Endothelial cell (in vitro differentiated cells): ENCODE measurements around the gene TCEANC. TPM values are rescaled to one million over a fixed set of nuclear protein-coding genes. Genes with fewer than 3 reads are reported as not detected.

Experiments
- DNase-seq: peaks from one replicate; pipeline ENCODE4 v3.0.0; 2021; ENCODE audit warnings: low spot score
- H3K27ac Mint-ChIP-seq: one replicate; pipeline ENCODE4 v1.8.0; 2021; ENCODE audit warnings: mixed read lengths, inconsistent platforms; ENCODE audit not compliant: unreplicated experiment
- H3K27me3 Mint-ChIP-seq: one replicate; pipeline ENCODE4 v1.8.0; 2021; ENCODE audit warnings: mild to moderate bottlenecking, moderate library complexity, mixed read lengths, inconsistent platforms; ENCODE audit not compliant: unreplicated experiment
- H3K36me3 Mint-ChIP-seq: one replicate; pipeline ENCODE4 v1.8.0; 2021; ENCODE audit warnings: mild to moderate bottlenecking, low read depth, mixed read lengths, inconsistent platforms; ENCODE audit not compliant: unreplicated experiment
- H3K4me1 Mint-ChIP-seq: one replicate; pipeline ENCODE4 v1.8.0; 2021; ENCODE audit warnings: mild to moderate bottlenecking, mixed read lengths, inconsistent platforms; ENCODE audit not compliant: unreplicated experiment
- H3K4me3 Mint-ChIP-seq: one replicate; pipeline ENCODE4 v1.8.0; 2021; ENCODE audit warnings: mild to moderate bottlenecking, mixed read lengths, inconsistent platforms; ENCODE audit not compliant: unreplicated experiment
- H3K9me3 Mint-ChIP-seq: one replicate; pipeline ENCODE4 v1.8.0; 2021; ENCODE audit warnings: mixed read lengths, inconsistent platforms; ENCODE audit not compliant: unreplicated experiment
- CTCF ChIP-seq: fragments of 200-600 bp; sonication (generic); IDR thresholded peaks from one replicate; pipeline ENCODE4 v1.5.0; 2021; ENCODE audit warnings: antibody characterized with exemption; ENCODE audit not compliant: unreplicated experiment
- total RNA-seq: library from RNA; stranded (reverse); fragmentation: NEBNext Ultra II Directional; extraction: Animal tissue kit (Norgen Biotek cat#: 25700); gene quantifications from one replicate; pipeline ENCODE4 v1.2.1, GENCODE V29; 2021; ENCODE audit not compliant: unreplicated experiment

The TCEANC gene
- total RNA-seq, 1 donor from 2014 or later = 3.8 TPM

- no peaks in the 10 kb centered on the region for H3K36me3 Mint-ChIP-seq
- peaks cover 35% of the 10 kb centered on the region for H3K4me1 Mint-ChIP-seq
- H3K27ac Mint-ChIP-seq = no peak overlapping the region
- no peak for DNase-seq
- TF ChIP-seq CTCF = no peak
- peaks cover 3% of the 10 kb centered on the region for H3K27me3 Mint-ChIP-seq
- H3K4me3 Mint-ChIP-seq = no peak overlapping the region
- no peaks in the 10 kb centered on the region for H3K9me3 Mint-ChIP-seq
Measured at GRCh38 chrX:13694359-13694758, 41.4 kb downstream of the TCEANC start.

GRCh38 chrX:13694983-13695382 is 42.0 kb downstream of the TCEANC start:
- no peak for TF ChIP-seq CTCF
- H3K9me3 Mint-ChIP-seq = no peaks in the 10 kb centered on the region
- H3K27me3 Mint-ChIP-seq = peaks cover 3% of the 10 kb centered on the region
- H3K4me3 Mint-ChIP-seq = peak overlapping the region; percentile 22
- H3K36me3 Mint-ChIP-seq = no peaks in the 10 kb centered on the region
- peak overlapping the region; percentile 38 for H3K27ac Mint-ChIP-seq
- H3K4me1 Mint-ChIP-seq = peaks cover 37% of the 10 kb centered on the region
- DNase-seq = no peak

- peaks cover under 1% of the 10 kb centered on the region for H3K27me3 Mint-ChIP-seq
- no peak for TF ChIP-seq CTCF
- no peak for DNase-seq
- no peak overlapping the region for H3K4me3 Mint-ChIP-seq
- H3K9me3 Mint-ChIP-seq = no peaks in the 10 kb centered on the region
- no peaks in the 10 kb centered on the region for H3K36me3 Mint-ChIP-seq
- no peak overlapping the region for H3K27ac Mint-ChIP-seq
- peaks cover 31% of the 10 kb centered on the region for H3K4me1 Mint-ChIP-seq
Measured at GRCh38 chrX:13695601-13696115, 42.7 kb downstream of the TCEANC start.

GRCh38 chrX:13697455-13697854 is 44.5 kb downstream of the TCEANC start:
- peaks cover 29% of the 10 kb centered on the region for H3K4me1 Mint-ChIP-seq
- no peak for TF ChIP-seq CTCF
- no peak for DNase-seq
- H3K9me3 Mint-ChIP-seq = no peaks in the 10 kb centered on the region
- H3K36me3 Mint-ChIP-seq = no peaks in the 10 kb centered on the region
- no peak overlapping the region for H3K4me3 Mint-ChIP-seq
- H3K27me3 Mint-ChIP-seq = no peaks in the 10 kb centered on the region
- no peak overlapping the region for H3K27ac Mint-ChIP-seq

GRCh38 chrX:13697976-13698375 is 45.0 kb downstream of the TCEANC start:
- Mint-ChIP-seq H3K27ac (no peak overlapping the region), H3K9me3 (no peaks in the 10 kb centered on the region), H3K27me3 (no peaks in the 10 kb centered on the region), H3K36me3 (no peaks in the 10 kb centered on the region), H3K4me1 (peaks cover 26% of the 10 kb centered on the region), H3K4me3 (no peak overlapping the region)
- DNase-seq = no peak
- no peak for TF ChIP-seq CTCF
